GM21528 (cell line): ENCODE results near the gene PWP2.
A peak's percentile ranks its signal among the peaks of the same experiment; 100 is the strongest.

Experiments
- ATAC-seq: cut with Tn5 transposase; IDR thresholded peaks from one replicate; pipeline ENCODE4 v1.9.1; 2021; ENCODE audit warnings: mild to moderate bottlenecking, moderate library complexity; ENCODE audit not compliant: unreplicated experiment, low FRiP score

PWP2 gene

DNA sequence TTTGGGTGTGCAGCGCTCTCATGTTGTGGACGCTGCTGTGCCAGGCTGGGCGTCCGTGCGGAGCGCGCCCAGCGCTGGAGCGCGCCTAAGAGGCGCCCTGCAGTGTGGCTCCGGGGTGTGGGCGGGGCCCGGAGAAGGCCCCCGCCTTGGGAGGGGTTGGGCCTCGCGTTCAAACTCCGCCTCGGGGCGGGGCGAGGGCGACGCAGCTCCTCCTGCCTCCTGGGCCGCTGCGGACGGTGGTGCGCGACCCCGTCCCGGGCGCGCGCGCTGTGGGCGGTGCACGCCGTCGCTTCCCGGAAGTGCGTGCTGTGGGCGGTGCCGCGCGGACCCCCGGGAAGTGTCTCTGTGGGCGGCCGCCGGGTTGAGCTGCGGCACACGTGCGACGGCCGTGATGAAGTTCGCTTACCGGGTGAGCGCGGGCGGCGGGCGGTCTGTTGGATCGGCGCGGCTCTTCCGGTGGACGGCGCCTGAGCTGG is at the start of gene PWP2:
Gene PWP2 (plus strand): TSS at position 374 of the 476 bp plus-strand sequence. CDS start 18 bp downstream, at position 392.
- ATAC-seq = peak; percentile 91

DNA sequence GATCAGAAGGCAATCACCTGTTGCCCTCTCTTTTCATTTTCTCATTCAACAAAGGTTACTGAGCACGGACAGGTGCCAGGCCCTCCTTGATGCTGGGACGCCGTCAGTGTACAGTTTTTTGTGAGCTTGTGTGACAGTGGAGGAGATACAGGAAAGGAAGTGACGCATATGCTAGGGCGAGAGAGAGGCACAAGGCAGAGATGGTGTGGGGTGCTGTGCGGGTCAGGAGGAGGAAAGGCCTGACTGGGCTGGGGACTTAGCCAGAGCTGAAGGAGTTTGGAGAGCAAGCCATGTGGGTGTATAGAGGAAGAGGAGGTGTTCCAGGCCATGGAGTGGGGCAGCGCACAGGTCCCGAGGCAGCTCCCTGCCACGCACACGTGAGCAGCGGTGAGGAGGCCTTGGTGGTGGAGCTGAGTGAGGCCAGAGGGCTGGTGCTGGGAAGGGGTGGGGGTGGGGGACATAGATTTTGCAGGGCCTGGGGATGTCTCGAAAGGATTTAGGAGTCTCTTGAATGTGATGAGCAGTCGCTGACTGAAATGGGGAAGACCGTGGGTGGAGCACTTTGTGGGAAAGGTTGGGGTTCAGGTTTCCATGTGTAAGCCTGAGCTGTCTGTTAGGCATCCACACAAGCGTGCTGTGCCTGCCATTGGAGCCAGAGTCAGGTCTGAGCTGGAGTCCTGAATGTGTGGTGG is 49.1 kb upstream of the PWP2 start:
- no peak for ATAC-seq

- ATAC-seq = no peak
Observed at GRCh38 chr21:44058652-44058964, 48.6 kb upstream of the PWP2 start.

- no peak for ATAC-seq
Observed at GRCh38 chr21:44058981-44059380, 48.2 kb upstream of the PWP2 start.

GRCh38 chr21:44059710-44060109 is 47.5 kb upstream of the PWP2 start:
- ATAC-seq = no peak

DNA sequence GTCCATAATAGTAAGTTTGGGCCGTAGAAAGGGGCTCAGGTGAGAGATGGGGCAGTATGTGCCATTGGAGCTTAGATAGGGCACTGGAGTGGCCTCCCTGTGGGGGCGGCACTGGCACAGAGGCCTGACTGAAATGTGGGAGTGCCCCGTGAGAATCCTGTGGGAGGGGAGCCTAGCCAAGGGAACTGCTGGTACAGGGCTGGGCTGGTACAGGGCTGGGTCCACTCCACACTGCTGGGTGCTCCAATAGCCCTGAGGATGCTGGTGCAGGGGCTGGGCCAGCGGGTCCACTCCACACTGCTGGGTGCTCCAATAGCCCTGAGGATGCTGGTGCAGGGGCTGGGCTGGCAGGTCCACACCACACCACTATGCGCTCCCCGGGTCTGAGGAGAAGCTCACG is 44.8 kb upstream of the PWP2 start:
- ATAC-seq = no peak

GRCh38 chr21:44063151-44063912 is 43.9 kb upstream of the PWP2 start:
- ATAC-seq = no peak

DNA sequence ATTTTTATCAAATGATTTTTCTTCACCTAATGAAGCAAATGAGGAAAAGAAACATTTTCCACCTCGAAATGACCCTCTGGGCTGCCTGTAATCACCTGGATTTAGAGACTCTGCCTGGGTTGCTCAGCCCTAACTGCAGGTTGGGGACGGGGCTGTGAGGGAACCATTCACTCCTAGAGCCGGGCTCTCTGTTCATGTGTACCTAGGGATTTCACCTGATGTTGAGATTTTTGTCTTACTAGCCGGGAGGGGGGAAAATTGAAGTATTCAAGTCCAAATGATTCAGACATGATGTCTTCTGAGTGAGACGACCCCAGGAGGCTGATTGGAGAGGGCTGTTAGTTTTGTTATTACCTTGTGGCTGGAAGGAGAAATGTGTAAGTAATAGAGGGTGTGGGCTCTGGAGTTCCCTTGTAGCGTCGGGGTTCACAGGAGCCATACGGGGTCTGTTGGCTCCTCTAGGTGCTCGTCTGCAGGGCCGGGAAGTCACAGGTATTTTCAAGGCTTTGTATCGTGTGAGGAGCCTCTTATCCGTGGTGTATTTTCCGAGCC is 42.3 kb upstream of the PWP2 start:
- ATAC-seq = no peak

- no peak for ATAC-seq
Observed at GRCh38 chr21:44065428-44065827, 41.8 kb upstream of the PWP2 start.

- ATAC-seq = no peak
Observed at GRCh38 chr21:44066116-44066515, 41.1 kb upstream of the PWP2 start.

GRCh38 chr21:44067011-44067839 is 40.0 kb upstream of the PWP2 start:
- no peak for ATAC-seq

DNA sequence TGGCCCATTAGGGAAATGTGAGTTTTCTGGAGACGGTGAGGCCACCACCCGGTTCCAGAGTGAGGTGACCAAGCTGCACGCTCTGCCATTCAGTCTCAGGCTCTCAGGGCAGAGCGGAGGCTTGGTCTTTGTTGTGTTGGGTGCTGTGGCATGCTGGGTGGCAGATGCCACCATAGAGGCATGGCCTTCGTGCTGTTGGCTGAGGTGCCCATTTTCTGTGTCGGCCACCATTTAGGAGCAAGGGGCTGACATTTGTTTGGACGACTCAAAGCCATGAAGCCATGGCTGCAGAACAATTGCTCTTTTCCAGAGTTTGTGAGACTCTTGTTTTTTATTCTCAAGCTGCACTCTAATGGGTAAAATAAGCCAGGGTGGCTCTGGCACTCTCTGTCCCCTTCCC is 36.8 kb upstream of the PWP2 start:
- ATAC-seq = no peak

DNA sequence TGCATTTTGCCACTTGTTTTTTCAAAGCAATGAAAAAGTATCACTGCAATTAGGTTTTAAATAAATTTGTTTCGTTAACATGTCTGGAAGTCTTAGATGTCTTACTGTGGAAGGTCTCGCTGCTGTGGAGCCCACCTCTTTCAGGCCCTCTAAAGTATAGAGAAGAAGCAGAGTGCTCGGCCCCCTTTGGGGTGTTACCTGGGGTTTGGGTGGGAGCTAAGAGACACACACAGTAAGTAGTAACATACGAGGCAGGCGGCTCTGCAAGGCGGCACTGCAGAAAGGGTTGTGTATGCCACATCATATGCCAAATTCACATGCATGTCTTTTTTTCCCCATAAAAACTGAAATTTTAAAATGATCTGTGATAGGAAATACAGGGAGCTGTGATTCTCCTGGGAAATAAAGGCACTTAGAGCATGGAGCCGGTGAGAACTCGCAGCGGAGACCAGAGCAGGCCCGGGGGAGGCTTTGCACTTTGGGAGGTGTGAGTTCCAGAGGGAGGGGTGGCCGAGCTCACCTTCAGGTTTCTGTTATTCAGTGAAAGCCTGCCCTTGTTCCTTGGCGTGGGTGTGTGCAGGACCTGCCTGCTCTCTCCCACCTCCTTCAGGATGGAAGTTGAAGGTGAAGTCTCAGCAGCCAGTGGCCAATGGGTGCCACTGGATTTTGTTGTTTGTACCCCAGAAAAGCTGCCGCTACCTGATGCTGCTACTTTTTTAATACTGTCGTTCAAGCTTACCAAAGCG is 35.7 kb upstream of the PWP2 start:
- no peak for ATAC-seq

DNA sequence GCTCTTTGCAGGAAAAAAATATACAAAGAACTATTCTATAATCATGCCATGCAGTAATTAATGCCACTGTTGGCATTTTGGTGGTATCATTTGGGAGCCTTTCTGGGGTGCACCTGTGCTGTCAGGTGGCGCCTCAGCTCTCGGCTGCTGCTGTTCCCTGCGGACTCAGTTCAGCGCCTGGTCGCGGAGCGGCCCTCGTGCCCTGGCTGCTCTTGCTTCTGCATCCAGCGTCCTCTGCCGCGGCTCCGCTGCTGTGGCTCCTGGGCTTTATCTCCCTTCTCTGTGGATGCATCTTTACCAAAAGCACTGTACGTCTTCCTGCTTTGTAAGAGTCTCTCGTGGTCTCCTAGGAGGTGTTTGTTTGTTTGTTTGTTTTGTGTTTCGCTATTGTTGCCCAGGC is 35.1 kb upstream of the PWP2 start:
- no peak for ATAC-seq

DNA sequence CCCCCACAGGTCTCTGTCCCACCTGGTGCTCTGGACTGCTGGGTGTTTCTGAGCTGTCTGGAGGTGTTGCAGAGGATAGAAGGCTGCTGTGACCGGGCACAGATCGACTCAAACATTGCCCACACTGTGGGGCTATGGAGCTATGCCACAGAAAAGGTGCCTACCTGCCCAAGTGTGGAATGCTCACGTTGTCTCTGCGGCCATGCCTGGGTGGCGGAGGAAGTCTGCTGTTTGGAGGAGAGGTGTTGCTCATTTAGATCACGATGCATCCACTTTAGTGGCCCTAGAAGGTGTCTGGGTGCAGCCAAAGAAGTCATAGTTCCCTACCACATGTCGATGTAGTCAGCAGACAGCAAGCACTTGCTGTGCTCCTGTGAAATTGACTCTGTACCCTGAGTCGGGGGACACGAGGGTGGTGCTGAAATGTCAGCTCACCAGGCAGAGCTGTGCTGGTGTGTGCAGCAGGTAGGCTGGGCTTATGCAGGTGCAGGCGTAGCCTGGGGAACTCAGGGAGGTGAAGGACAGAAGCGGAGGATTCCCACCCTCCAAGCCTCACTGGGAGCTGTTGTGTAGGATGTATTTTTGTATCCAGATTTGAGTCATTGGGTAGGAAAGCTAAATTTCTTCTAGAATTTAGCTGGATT is 32.8 kb upstream of the PWP2 start:
- no peak for ATAC-seq

- no peak for ATAC-seq
Observed at GRCh38 chr21:44076316-44076715, 30.9 kb upstream of the PWP2 start.

GRCh38 chr21:44078411-44078981 is 28.7 kb upstream of the PWP2 start:
- no peak for ATAC-seq

GRCh38 chr21:44079446-44079845 is 27.8 kb upstream of the PWP2 start:
- ATAC-seq = no peak

DNA sequence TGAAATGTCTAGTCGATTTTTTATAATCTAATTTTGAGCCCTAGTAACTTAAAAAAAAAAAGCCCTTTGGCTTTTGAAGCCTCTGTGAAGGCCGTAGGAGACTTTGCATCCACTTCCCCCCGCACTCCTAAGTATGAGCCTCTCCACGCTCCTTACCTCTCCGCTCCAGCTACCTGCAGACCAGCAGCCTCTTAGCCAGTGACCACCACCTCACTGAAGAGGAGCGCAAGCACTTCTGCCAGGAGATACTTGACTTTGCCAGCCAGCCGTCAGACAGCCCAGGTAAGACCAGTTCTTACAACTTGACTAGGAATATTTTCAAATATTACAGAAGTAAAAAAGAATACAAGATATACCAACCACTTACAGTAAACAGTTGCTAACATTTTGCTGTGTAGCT is 27.4 kb upstream of the PWP2 start:
- ATAC-seq = no peak
